ENCODE measurements around the gene FCER1G.

The FCER1G gene

DNA sequence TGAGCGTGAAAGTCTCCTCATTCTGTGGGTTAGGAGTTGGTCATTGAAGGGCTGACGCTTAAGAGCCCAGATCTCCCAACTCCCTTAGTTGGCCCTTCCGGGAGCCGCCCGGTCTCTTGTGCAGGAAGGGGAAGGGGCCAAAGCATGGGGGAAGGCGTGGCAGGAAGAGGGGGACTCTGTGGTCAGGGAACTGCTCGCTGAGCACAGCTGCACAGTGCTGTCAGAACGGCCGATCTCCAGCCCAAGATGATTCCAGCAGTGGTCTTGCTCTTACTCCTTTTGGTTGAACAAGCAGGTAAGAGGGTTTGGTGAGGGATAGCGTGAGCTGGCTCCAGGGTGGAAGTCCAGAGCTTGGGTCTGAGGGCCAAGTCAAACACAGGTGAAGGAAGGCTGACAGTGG is at the start of gene FCER1G:
TSS of gene FCER1G (plus strand) at position 220 of the 400 bp plus-strand sequence. CDS start at position 247, 27 bp downstream.
- H3K27ac ChIP-seq (ENCODE audit: low read depth, low read length, poor library complexity, severe bottlenecking): no peak within 1 kb of the TSS
- H2AFZ ChIP-seq (ENCODE audit: low read length): no peak within 1 kb of the TSS
- peaks cover 20% of the 10 kb centered on the region for H3K4me1 ChIP-seq (ENCODE audit: insufficient read depth, low read length, severe bottlenecking)
- H3K4me2 ChIP-seq (ENCODE audit: low read length): no peak within 1 kb of the TSS
- no peaks in the 10 kb centered on the region for H3K9me2 ChIP-seq (ENCODE audit: low read depth, low read length)
- H3K27me3 ChIP-seq (ENCODE audit: insufficient read depth, low read length): no peaks in the 10 kb centered on the region
- no peak within 1 kb of the TSS for H3K4me3 ChIP-seq (ENCODE audit: low read depth, low read length, poor library complexity, severe bottlenecking)
- TF ChIP-seq, protein P1, sequence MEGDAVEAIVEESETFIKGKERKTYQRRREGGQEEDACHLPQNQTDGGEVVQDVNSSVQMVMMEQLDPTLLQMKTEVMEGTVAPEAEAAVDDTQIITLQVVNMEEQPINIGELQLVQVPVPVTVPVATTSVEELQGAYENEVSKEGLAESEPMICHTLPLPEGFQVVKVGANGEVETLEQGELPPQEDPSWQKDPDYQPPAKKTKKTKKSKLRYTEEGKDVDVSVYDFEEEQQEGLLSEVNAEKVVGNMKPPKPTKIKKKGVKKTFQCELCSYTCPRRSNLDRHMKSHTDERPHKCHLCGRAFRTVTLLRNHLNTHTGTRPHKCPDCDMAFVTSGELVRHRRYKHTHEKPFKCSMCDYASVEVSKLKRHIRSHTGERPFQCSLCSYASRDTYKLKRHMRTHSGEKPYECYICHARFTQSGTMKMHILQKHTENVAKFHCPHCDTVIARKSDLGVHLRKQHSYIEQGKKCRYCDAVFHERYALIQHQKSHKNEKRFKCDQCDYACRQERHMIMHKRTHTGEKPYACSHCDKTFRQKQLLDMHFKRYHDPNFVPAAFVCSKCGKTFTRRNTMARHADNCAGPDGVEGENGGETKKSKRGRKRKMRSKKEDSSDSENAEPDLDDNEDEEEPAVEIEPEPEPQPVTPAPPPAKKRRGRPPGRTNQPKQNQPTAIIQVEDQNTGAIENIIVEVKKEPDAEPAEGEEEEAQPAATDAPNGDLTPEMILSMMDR (IDR thresholded peaks at IDR 0.05; ENCODE audit: low read length): no peak
- no peak for TF ChIP-seq EZH2 (IDR thresholded peaks at IDR 0.05; ENCODE audit: borderline replicate concordance, low read length)
- H3K9ac ChIP-seq (ENCODE audit: low read length): no peak within 1 kb of the TSS
- no peaks in the 10 kb centered on the region for H3K79me2 ChIP-seq (ENCODE audit: insufficient read depth, low read length)
- no peaks in the 10 kb centered on the region for H4K20me1 ChIP-seq (ENCODE audit: insufficient read depth, low read length)
- H3F3A ChIP-seq (ENCODE audit: insufficient read depth, low read length): no peaks in the 10 kb centered on the region
- H3K9me3 ChIP-seq (ENCODE audit: low read length): no peaks in the 10 kb centered on the region
- H3K36me3 ChIP-seq (ENCODE audit: insufficient read depth, low read length): peaks cover 51% of the 10 kb centered on the region

DNA sequence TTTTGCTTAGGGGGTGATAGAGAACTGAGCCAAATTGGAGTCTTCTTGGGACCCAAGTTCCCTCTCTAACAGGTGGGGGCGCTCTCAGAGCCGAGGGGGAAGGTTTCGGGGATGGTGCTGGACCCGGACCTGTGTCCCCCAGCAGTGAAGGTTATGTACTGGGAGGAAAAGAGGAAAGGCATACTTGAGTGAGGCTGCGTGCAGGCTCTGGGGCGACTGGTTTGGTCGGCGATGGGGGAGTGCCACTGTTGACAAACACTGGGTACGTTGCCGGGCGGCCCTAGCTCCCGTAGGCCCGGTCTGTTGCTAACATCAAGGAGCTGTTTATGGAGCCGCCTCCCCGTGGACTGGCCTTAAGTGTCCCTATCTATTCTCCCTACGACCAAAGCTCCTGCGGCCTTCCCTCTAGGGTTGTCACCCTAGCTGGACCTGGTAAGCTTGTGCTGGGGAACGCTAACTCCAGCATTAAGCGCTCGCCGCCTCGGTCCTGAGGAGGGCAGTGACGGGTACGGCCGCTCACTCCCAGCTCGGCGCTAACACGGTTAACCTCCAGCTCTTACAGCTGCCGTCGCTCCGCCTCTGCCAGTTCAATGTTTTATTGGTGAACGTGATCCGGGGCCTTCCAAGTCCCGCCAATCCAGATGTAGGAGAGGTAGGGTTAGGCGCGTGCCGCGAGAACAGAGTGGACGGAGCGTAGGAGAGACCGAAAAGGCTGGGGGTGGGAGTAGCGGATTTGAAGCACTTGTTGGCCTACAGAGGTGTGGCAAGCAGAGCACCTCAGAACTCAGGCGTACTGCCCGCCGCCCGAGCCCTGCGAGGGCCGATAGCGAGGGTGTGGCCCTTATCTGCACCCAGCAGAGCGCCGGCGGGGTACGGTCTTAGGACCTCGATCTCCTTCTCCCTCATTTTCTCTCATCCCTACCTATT is 49.1 kb upstream of the FCER1G start, which contains the start of gene PPOX:
TSS of gene PPOX (plus strand) at position 685 of the 927 bp plus-strand sequence. CDS start 422 bp downstream, outside the sequence.
- Histone ChIP-seq H3K4me2 (ENCODE audit: low read length) (peak within 1 kb of the TSS; percentile 91), H3F3A (ENCODE audit: insufficient read depth, low read length) (peaks cover 5% of the 10 kb centered on the region), H3K9ac (ENCODE audit: low read length) (peak within 1 kb of the TSS; percentile 83), H3K4me1 (ENCODE audit: insufficient read depth, low read length, severe bottlenecking) (peaks cover 27% of the 10 kb centered on the region), H3K27me3 (ENCODE audit: insufficient read depth, low read length) (no peaks in the 10 kb centered on the region), H2AFZ (ENCODE audit: low read length) (no peak within 1 kb of the TSS), H3K27ac (ENCODE audit: low read depth, low read length, poor library complexity, severe bottlenecking) (peak within 1 kb of the TSS; percentile 69), H3K9me3 (ENCODE audit: low read length) (no peaks in the 10 kb centered on the region), H3K9me2 (ENCODE audit: low read depth, low read length) (no peaks in the 10 kb centered on the region), H3K36me3 (ENCODE audit: insufficient read depth, low read length) (peaks cover 50% of the 10 kb centered on the region), H4K20me1 (ENCODE audit: insufficient read depth, low read length) (no peaks in the 10 kb centered on the region), H3K4me3 (ENCODE audit: low read depth, low read length, poor library complexity, severe bottlenecking) (peak within 1 kb of the TSS; percentile 79), H3K79me2 (ENCODE audit: insufficient read depth, low read length) (no peaks in the 10 kb centered on the region)
- TF ChIP-seq, protein P1 (IDR thresholded peaks at IDR 0.05; ENCODE audit: low read length): peak; percentile 91
- no peak for TF ChIP-seq EZH2 (IDR thresholded peaks at IDR 0.05; ENCODE audit: borderline replicate concordance, low read length)

DNA sequence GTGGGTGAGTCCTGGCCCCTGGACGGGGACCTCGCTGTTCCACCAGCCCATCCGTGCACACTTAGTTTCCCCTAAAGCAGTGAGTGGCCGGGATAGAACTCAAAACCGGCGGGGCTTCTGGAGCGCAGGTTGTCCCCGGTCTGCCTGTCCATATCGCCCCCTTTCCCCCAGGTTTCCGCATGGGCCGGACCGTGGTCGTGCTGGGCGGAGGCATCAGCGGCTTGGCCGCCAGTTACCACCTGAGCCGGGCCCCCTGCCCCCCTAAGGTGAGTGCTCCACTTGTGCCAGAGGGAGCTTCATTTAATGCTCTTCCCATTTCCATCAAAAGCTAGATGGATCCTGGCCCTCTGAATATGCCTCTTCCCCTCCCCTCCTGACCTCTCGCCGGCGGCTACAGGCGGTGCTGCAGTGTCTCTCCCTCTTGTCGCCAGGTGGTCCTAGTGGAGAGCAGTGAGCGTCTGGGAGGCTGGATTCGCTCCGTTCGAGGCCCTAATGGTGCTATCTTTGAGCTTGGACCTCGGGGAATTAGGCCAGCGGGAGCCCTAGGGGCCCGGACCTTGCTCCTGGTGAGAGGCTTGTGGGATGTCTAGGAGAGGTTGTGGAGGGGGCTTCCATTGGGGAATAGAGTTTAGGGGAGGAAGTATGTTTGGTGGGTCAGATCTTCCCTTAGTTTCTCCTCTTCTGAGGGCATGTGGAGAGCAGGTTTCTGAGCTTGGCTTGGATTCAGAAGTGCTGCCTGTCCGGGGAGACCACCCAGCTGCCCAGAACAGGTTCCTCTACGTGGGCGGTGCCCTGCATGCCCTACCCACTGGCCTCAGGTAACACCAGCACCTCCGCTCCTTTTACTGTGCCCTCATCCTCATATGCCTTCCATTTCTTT is 48.2 kb upstream of the FCER1G start:
- H3K9me3 ChIP-seq (ENCODE audit: low read length): no peaks in the 10 kb centered on the region
- H2AFZ ChIP-seq (ENCODE audit: low read length): no peak overlapping the region
- peak overlapping the region; percentile 83 for H3K9ac ChIP-seq (ENCODE audit: low read length)
- H3K4me2 ChIP-seq (ENCODE audit: low read length): peak overlapping the region; percentile 91
- H3K27me3 ChIP-seq (ENCODE audit: insufficient read depth, low read length): no peaks in the 10 kb centered on the region
- no peaks in the 10 kb centered on the region for H4K20me1 ChIP-seq (ENCODE audit: insufficient read depth, low read length)
- no peaks in the 10 kb centered on the region for H3K79me2 ChIP-seq (ENCODE audit: insufficient read depth, low read length)
- no peaks in the 10 kb centered on the region for H3K9me2 ChIP-seq (ENCODE audit: low read depth, low read length)
- H3F3A ChIP-seq (ENCODE audit: insufficient read depth, low read length): peaks cover 5% of the 10 kb centered on the region
- TF ChIP-seq EZH2 (IDR thresholded peaks at IDR 0.05; ENCODE audit: borderline replicate concordance, low read length): no peak
- TF ChIP-seq, protein P1 (IDR thresholded peaks at IDR 0.05; ENCODE audit: low read length): 0 out of 2 replicates have a peak, but pooled peaks have one; percentile 6
- peaks cover 21% of the 10 kb centered on the region for H3K4me1 ChIP-seq (ENCODE audit: insufficient read depth, low read length, severe bottlenecking)
- peak overlapping the region; percentile 79 for H3K4me3 ChIP-seq (ENCODE audit: low read depth, low read length, poor library complexity, severe bottlenecking)
- H3K36me3 ChIP-seq (ENCODE audit: insufficient read depth, low read length): peaks cover 57% of the 10 kb centered on the region
- peak overlapping the region; percentile 28 for H3K27ac ChIP-seq (ENCODE audit: low read depth, low read length, poor library complexity, severe bottlenecking)
